Measurements from ENCODE around the gene CFAP57. TPM values are rescaled to one million over a fixed set of nuclear protein-coding genes. Genes with fewer than 3 reads are reported as not detected.

Gene CFAP57
- total RNA-seq, 2 donors from 2014 or later, result 0.14 to 4.7 TPM

DNA sequence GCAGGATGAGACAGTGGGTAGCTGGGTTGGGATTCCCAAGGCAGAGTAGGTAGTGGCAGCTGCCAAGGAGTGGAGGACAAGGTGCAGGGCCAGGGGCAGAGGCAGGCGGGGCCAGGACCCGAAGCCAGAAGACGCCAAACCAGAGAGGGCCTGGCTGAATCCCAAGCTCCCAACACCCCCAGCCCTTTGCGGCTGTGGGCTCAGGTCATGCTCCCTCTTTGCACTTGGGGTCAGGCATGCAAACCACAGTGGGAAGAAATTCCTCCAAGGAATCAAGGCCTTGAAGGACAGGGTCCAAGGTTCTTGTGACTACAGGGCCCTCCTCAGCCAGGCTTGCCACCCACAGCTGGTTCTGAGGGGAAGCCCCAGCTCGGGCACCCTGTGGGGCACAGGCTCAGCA lies 107.0 kb downstream of the CFAP57 start:
- no peak overlapping the region for H3K4me3 ChIP-seq
- no peaks in the 10 kb centered on the region for H3K27me3 ChIP-seq (replicated peaks; ENCODE audit: insufficient read depth)
- no peaks in the 10 kb centered on the region for H3K9me3 ChIP-seq
- H3K4me1 ChIP-seq (replicated peaks), result no peaks in the 10 kb centered on the region
- 88% methylated on average over 4 of the region's 5 CpGs for WGBS
- intact Hi-C loops (cut with DNase I), result no loop called here
- no peak for TF ChIP-seq POLR2AphosphoS5 (IDR thresholded peaks at IDR 0.05)
- TF ChIP-seq CTCF (IDR thresholded peaks at IDR 0.05), result no peak
- TF ChIP-seq POLR2A (IDR thresholded peaks at IDR 0.05), result no peak
- DNase-seq (ENCODE audit: low spot score), result no peak
- no peak overlapping the region for H3K27ac ChIP-seq
- H3K36me3 ChIP-seq, result no peaks in the 10 kb centered on the region

GRCh38 chr1:43279666-43280065 lies 107.5 kb downstream of the CFAP57 start:
- Histone ChIP-seq H3K4me3 (no peak overlapping the region), H3K4me1 (replicated peaks) (no peaks in the 10 kb centered on the region), H3K27me3 (replicated peaks; ENCODE audit: insufficient read depth) (no peaks in the 10 kb centered on the region), H3K36me3 (no peaks in the 10 kb centered on the region), H3K9me3 (no peaks in the 10 kb centered on the region), H3K27ac (no peak overlapping the region)
- 95% methylated on average over 6 of the region's 6 CpGs for WGBS
- intact Hi-C loops (cut with DNase I), result no loop called here
- no peak for DNase-seq (ENCODE audit: low spot score)
- no peak for TF ChIP-seq POLR2A (IDR thresholded peaks at IDR 0.05)
- no peak for TF ChIP-seq POLR2AphosphoS5 (IDR thresholded peaks at IDR 0.05)
- no peak for TF ChIP-seq CTCF (IDR thresholded peaks at IDR 0.05)

DNA sequence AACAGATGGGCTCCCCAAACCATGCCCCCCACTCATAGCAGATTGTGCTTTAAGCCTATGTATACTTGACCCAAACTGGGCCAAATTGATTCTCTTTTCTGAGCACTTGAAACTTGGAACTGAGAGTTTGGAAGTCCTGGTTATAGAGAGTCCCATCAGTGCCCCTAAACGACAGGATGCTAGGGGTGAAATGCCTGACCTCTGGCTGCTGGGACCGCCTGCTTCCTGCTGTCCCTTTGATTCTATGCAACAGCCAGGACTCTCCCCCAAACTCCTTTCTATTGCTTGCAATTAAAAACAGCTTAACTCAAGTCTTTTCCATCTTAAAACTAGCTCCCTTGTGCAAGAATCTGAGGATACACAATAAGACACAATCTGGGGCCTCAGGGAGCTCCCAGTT lies 108.6 kb downstream of the CFAP57 start:
- 66% methylated on average over 2 of the region's 2 CpGs for WGBS
- Histone ChIP-seq H3K4me3 (no peak overlapping the region), H3K27ac (no peak overlapping the region), H3K36me3 (no peaks in the 10 kb centered on the region), H3K9me3 (no peaks in the 10 kb centered on the region), H3K27me3 (replicated peaks; ENCODE audit: insufficient read depth) (no peaks in the 10 kb centered on the region), H3K4me1 (replicated peaks) (no peaks in the 10 kb centered on the region)
- intact Hi-C loops (cut with DNase I), result no loop called here
- TF ChIP-seq POLR2A (IDR thresholded peaks at IDR 0.05), result no peak
- no peak for TF ChIP-seq POLR2AphosphoS5 (IDR thresholded peaks at IDR 0.05)
- TF ChIP-seq CTCF (IDR thresholded peaks at IDR 0.05), result no peak
- DNase-seq (ENCODE audit: low spot score), result no peak

- TF ChIP-seq CTCF (IDR thresholded peaks at IDR 0.05) (no peak), POLR2AphosphoS5 (IDR thresholded peaks at IDR 0.05) (no peak), POLR2A (IDR thresholded peaks at IDR 0.05) (no peak)
- 86% methylated on average over 15 of the region's 15 CpGs for WGBS
- intact Hi-C loops (cut with DNase I), result no loop called here
- H3K27ac ChIP-seq, result no peak overlapping the region
- no peaks in the 10 kb centered on the region for H3K4me1 ChIP-seq (replicated peaks)
- H3K27me3 ChIP-seq (replicated peaks; ENCODE audit: insufficient read depth), result no peaks in the 10 kb centered on the region
- DNase-seq (ENCODE audit: low spot score), result no peak
- H3K4me3 ChIP-seq, result no peak overlapping the region
- no peaks in the 10 kb centered on the region for H3K36me3 ChIP-seq
- no peaks in the 10 kb centered on the region for H3K9me3 ChIP-seq
Observed at GRCh38 chr1:43282220-43283195, 110.4 kb downstream of the CFAP57 start.

GRCh38 chr1:43284065-43284464 lies 111.9 kb downstream of the CFAP57 start:
- H3K9me3 ChIP-seq, result no peaks in the 10 kb centered on the region
- H3K27ac ChIP-seq, result no peak overlapping the region
- no peak overlapping the region for H3K4me3 ChIP-seq
- TF ChIP-seq POLR2AphosphoS5 (IDR thresholded peaks at IDR 0.05), result no peak
- TF ChIP-seq POLR2A (IDR thresholded peaks at IDR 0.05), result no peak
- TF ChIP-seq CTCF (IDR thresholded peaks at IDR 0.05), result no peak
- no peaks in the 10 kb centered on the region for H3K36me3 ChIP-seq
- H3K27me3 ChIP-seq (replicated peaks; ENCODE audit: insufficient read depth), result no peaks in the 10 kb centered on the region
- intact Hi-C loops (cut with DNase I), result no loop called here
- 95% methylated on average over 3 of the region's 3 CpGs for WGBS
- no peak for DNase-seq (ENCODE audit: low spot score)
- no peaks in the 10 kb centered on the region for H3K4me1 ChIP-seq (replicated peaks)

Data from prostate gland (tissue), 2 donors.